Measurements from ENCODE around the gene HUS1.
A peak's percentile ranks its signal among the peaks of the same experiment; 100 is the strongest.
"Not testable (repeated sequence)": the region's sequence is repeated elsewhere in the genome, so short reads cannot be mapped to it uniquely, and the experiment has no call there.

Gene HUS1

GRCh38 chr7:47979145-47979831, at the start of gene HUS1:
Gene HUS1 (minus strand): TSS chr7:47979615. CDS start chr7:47979519, 96 bp downstream.
- DNase-seq (ENCODE audit: low read depth in 3 of 3, low spot score in 1 of 3), result peak; percentile 81 to 90 (median 87)

- DNase-seq (ENCODE audit: low read depth in 3 of 3, low spot score in 1 of 3), result no peak
Observed at GRCh38 chr7:48028938-48029337, 49.5 kb upstream of the HUS1 start, which contains the start of gene SUN3. Gene SUN3 (minus strand): TSS chr7:48029107. CDS start chr7:48028938, 169 bp downstream.

- no peak for DNase-seq (ENCODE audit: low read depth in 3 of 3, low spot score in 1 of 3)
Observed at GRCh38 chr7:48025624-48026023, 46.2 kb upstream of the HUS1 start.

- DNase-seq (ENCODE audit: low read depth in 3 of 3, low spot score in 1 of 3), result no peak
Observed at GRCh38 chr7:48017674-48018073, 38.3 kb upstream of the HUS1 start.

- no peak for DNase-seq (ENCODE audit: low read depth in 3 of 3, low spot score in 1 of 3)
Observed at GRCh38 chr7:48016641-48017040, 37.2 kb upstream of the HUS1 start.

GRCh38 chr7:48011951-48012350, 32.5 kb upstream of the HUS1 start:
- no peak for DNase-seq (ENCODE audit: low read depth in 3 of 3, low spot score in 1 of 3)

GRCh38 chr7:48011323-48011722, 31.9 kb upstream of the HUS1 start:
- DNase-seq (ENCODE audit: low read depth in 3 of 3, low spot score in 1 of 3), result no peak

- DNase-seq (ENCODE audit: low read depth in 3 of 3, low spot score in 1 of 3), result no peak
Observed at GRCh38 chr7:48009954-48010353, 30.5 kb upstream of the HUS1 start.

- no peak for DNase-seq (ENCODE audit: low read depth in 3 of 3, low spot score in 1 of 3)
Observed at GRCh38 chr7:48009257-48009656, 29.8 kb upstream of the HUS1 start.

GRCh38 chr7:48006866-48007265, 27.5 kb upstream of the HUS1 start:
- DNase-seq (ENCODE audit: low read depth in 3 of 3, low spot score in 1 of 3), result no peak

- DNase-seq (ENCODE audit: low read depth in 3 of 3, low spot score in 1 of 3), result no peak
Observed at GRCh38 chr7:48004638-48005037, 25.2 kb upstream of the HUS1 start.

GRCh38 chr7:48004032-48004431, 24.6 kb upstream of the HUS1 start:
- DNase-seq (ENCODE audit: low read depth in 3 of 3, low spot score in 1 of 3), result no peak

- DNase-seq (ENCODE audit: low read depth in 3 of 3, low spot score in 1 of 3), result not testable (repeated sequence)
Observed at GRCh38 chr7:48000164-48000563, 20.7 kb upstream of the HUS1 start.

GRCh38 chr7:47999413-47999812, 20.0 kb upstream of the HUS1 start:
- DNase-seq (ENCODE audit: low read depth in 3 of 3, low spot score in 1 of 3), result no peak

GRCh38 chr7:47992446-47992845, 13.0 kb upstream of the HUS1 start:
- DNase-seq (ENCODE audit: low read depth in 3 of 3, low spot score in 1 of 3), result no peak

GRCh38 chr7:47991741-47992311, 12.4 kb upstream of the HUS1 start:
- DNase-seq (ENCODE audit: low read depth in 3 of 3, low spot score in 1 of 3), result peak; percentile 71 to 75 (median 71)

GRCh38 chr7:47991270-47991669, 11.9 kb upstream of the HUS1 start:
- no peak for DNase-seq (ENCODE audit: low read depth in 3 of 3, low spot score in 1 of 3)

GRCh38 chr7:47990592-47990991, 11.2 kb upstream of the HUS1 start:
- DNase-seq (ENCODE audit: low read depth in 3 of 3, low spot score in 1 of 3), result no peak

GRCh38 chr7:47989607-47990400, 10.4 kb upstream of the HUS1 start:
- not testable (repeated sequence) for DNase-seq (ENCODE audit: low read depth in 3 of 3, low spot score in 1 of 3)

- no peak for DNase-seq (ENCODE audit: low read depth in 3 of 3, low spot score in 1 of 3)
Observed at GRCh38 chr7:47988496-47989386, 9.3 kb upstream of the HUS1 start.

GRCh38 chr7:47982610-47983009, 3.2 kb upstream of the HUS1 start:
- no peak for DNase-seq (ENCODE audit: low read depth in 3 of 3, low spot score in 1 of 3)

Data from stimulated activated CD4-positive, alpha-beta T cell treated with anti-CD3 and anti-CD28 coated beads, TNF-alpha, amount 100 ng/mL, for 1 hour (primary cell).